WI38 (cell line): ENCODE data around the gene HCN1.

Experiments
- H3K4me3 ChIP-seq: 2 replicates; pipeline ENCODE4 v1.5.1; 2011; ENCODE audit warnings: low read depth, mild to moderate bottlenecking, control low read depth, low read length
- CTCF ChIP-seq: IDR thresholded peaks from 2 replicates; pipeline ENCODE4 v1.5.1; 2012; ENCODE audit warnings: low read depth, mild to moderate bottlenecking, control low read depth, low read length

Gene HCN1

GRCh38 chr5:45262061-45262590, 434.1 kb downstream of the HCN1 start:
- TF ChIP-seq CTCF = no peak
- no peak overlapping the region for H3K4me3 ChIP-seq

GRCh38 chr5:45261125-45261524, 435.1 kb downstream of the HCN1 start:
- no peak for TF ChIP-seq CTCF
- no peak overlapping the region for H3K4me3 ChIP-seq

GRCh38 chr5:45260292-45260691, 435.9 kb downstream of the HCN1 start:
- no peak overlapping the region for H3K4me3 ChIP-seq
- TF ChIP-seq CTCF = no peak

GRCh38 chr5:45252978-45253377, 443.2 kb downstream of the HCN1 start:
- TF ChIP-seq CTCF = no peak
- no peak overlapping the region for H3K4me3 ChIP-seq

GRCh38 chr5:45252541-45252940, 443.6 kb downstream of the HCN1 start:
- no peak overlapping the region for H3K4me3 ChIP-seq
- no peak for TF ChIP-seq CTCF

- TF ChIP-seq CTCF = no peak
- no peak overlapping the region for H3K4me3 ChIP-seq
Observed at GRCh38 chr5:45225571-45226031, 470.6 kb downstream of the HCN1 start.

- TF ChIP-seq CTCF = no peak
Observed at GRCh38 chr5:45205403-45205961, 490.7 kb downstream of the HCN1 start.

More at GRCh38 chr5:45205403-45205961, 490.7 kb downstream of the HCN1 start:
- H3K4me3 ChIP-seq = no peak overlapping the region
